ENCODE results near the gene CFAP92. TPM values are rescaled to one million over a fixed set of nuclear protein-coding genes. Genes with fewer than 3 reads are reported as not detected.

Gene CFAP92
- total RNA-seq, 1 donor from 2014 or later: 0.52 TPM

DNA sequence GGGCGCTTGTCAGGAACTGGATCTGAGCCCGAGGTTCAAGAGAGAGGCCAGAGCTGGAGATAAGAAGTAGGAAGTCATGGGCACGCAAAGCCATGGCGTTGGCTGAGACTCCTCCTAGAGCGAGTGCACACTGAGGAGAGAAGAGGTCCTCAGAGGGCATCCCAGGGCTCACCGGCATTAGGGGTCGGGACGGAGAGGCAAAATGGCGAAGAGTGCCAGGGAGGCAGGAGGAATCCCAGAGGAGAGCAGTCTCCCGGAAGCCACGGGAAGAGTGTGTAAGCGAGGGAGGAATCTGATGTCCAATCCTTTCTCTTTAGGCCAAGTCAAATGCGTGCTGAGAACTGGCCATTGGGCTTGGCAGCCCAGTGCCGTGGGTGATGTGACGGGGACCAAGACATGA lies 31.2 kb upstream of the CFAP92 start:
- H3K9ac ChIP-seq (ENCODE audit: low read length): no peak overlapping the region
- FAIRE-seq (no peak), DNase-seq (ENCODE audit: low read depth) (no peak)
- Mint-ChIP-seq H3K27ac (ENCODE audit: unreplicated experiment) (no peak overlapping the region), H3K4me1 (ENCODE audit: low read depth, unreplicated experiment) (peaks cover 2% of the 10 kb centered on the region), H3K36me3 (ENCODE audit: low read depth, unreplicated experiment) (peaks cover 3% of the 10 kb centered on the region), H3K27me3 (ENCODE audit: low read depth, unreplicated experiment) (peaks cover 34% of the 10 kb centered on the region), H3K4me3 (ENCODE audit: unreplicated experiment) (no peak overlapping the region), H3K9me3 (ENCODE audit: unreplicated experiment) (peaks cover 4% of the 10 kb centered on the region)
- H3K27me3 ChIP-seq (ENCODE audit: insufficient read depth, low read length): peaks cover 13% of the 10 kb centered on the region
- H3K4me1 ChIP-seq (ENCODE audit: insufficient read depth, low read length): peaks cover 9% of the 10 kb centered on the region
- H3K4me3 ChIP-seq (ENCODE audit: insufficient read depth, low read depth, low read length): no peak overlapping the region
- H4K20me1 ChIP-seq (ENCODE audit: insufficient read depth, low read length): no peaks in the 10 kb centered on the region
- H2AFZ ChIP-seq (ENCODE audit: low read depth, low read length): no peak overlapping the region
- no peaks in the 10 kb centered on the region for H3K36me3 ChIP-seq (ENCODE audit: insufficient read depth, low read length)
- no peak overlapping the region for H3K4me2 ChIP-seq (ENCODE audit: low read length)
- H3K9me3 ChIP-seq (ENCODE audit: insufficient read depth, low read depth, low read length): no peaks in the 10 kb centered on the region
- TF ChIP-seq, protein P1, sequence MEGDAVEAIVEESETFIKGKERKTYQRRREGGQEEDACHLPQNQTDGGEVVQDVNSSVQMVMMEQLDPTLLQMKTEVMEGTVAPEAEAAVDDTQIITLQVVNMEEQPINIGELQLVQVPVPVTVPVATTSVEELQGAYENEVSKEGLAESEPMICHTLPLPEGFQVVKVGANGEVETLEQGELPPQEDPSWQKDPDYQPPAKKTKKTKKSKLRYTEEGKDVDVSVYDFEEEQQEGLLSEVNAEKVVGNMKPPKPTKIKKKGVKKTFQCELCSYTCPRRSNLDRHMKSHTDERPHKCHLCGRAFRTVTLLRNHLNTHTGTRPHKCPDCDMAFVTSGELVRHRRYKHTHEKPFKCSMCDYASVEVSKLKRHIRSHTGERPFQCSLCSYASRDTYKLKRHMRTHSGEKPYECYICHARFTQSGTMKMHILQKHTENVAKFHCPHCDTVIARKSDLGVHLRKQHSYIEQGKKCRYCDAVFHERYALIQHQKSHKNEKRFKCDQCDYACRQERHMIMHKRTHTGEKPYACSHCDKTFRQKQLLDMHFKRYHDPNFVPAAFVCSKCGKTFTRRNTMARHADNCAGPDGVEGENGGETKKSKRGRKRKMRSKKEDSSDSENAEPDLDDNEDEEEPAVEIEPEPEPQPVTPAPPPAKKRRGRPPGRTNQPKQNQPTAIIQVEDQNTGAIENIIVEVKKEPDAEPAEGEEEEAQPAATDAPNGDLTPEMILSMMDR (IDR thresholded peaks at IDR 0.05; ENCODE audit: insufficient read depth, low read depth, low read length): no peak
- TF ChIP-seq EZH2 (IDR thresholded peaks at IDR 0.05; ENCODE audit: insufficient read depth, low read length): no peak
- H3K27ac ChIP-seq (ENCODE audit: low read depth, low read length): no peak overlapping the region
- H3K79me2 ChIP-seq (ENCODE audit: insufficient read depth, low read length): no peaks in the 10 kb centered on the region

DNA sequence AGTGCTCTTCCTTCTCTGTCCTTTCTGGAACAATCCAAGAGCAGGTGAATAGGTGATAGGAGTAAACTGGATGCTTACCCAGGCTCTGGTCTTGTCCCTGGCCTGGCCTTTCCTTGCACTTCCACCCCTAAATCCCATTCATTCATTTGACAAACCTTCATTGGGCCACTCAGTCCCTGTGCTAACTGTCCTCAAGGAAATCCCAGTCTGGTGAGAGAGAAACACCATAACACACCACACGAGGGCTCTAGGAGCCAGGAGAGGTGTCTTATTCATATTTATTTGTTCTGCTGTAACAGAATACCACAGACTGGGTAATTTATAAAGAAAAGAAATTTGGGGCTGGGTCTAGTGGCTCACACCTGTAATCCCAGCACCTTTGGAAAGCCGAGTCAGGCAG lies 30.0 kb upstream of the CFAP92 start:
- no peak overlapping the region for H3K4me3 ChIP-seq (ENCODE audit: insufficient read depth, low read depth, low read length)
- H3K9ac ChIP-seq (ENCODE audit: low read length): no peak overlapping the region
- FAIRE-seq (no peak), DNase-seq (ENCODE audit: low read depth) (no peak)
- no peaks in the 10 kb centered on the region for H3K79me2 ChIP-seq (ENCODE audit: insufficient read depth, low read length)
- Mint-ChIP-seq H3K4me1 (ENCODE audit: low read depth, unreplicated experiment) (peaks cover 2% of the 10 kb centered on the region), H3K27ac (ENCODE audit: unreplicated experiment) (no peak overlapping the region), H3K36me3 (ENCODE audit: low read depth, unreplicated experiment) (peaks cover 3% of the 10 kb centered on the region), H3K4me3 (ENCODE audit: unreplicated experiment) (no peak overlapping the region), H3K9me3 (ENCODE audit: unreplicated experiment) (peaks cover 4% of the 10 kb centered on the region), H3K27me3 (ENCODE audit: low read depth, unreplicated experiment) (peaks cover 29% of the 10 kb centered on the region)
- H3K4me2 ChIP-seq (ENCODE audit: low read length): no peak overlapping the region
- no peak overlapping the region for H3K27ac ChIP-seq (ENCODE audit: low read depth, low read length)
- H3K9me3 ChIP-seq (ENCODE audit: insufficient read depth, low read depth, low read length): no peaks in the 10 kb centered on the region
- H3K27me3 ChIP-seq (ENCODE audit: insufficient read depth, low read length): peaks cover 15% of the 10 kb centered on the region
- peaks cover 9% of the 10 kb centered on the region for H3K4me1 ChIP-seq (ENCODE audit: insufficient read depth, low read length)
- no peak overlapping the region for H2AFZ ChIP-seq (ENCODE audit: low read depth, low read length)
- TF ChIP-seq, protein P1 (IDR thresholded peaks at IDR 0.05; ENCODE audit: insufficient read depth, low read depth, low read length): no peak
- no peak for TF ChIP-seq EZH2 (IDR thresholded peaks at IDR 0.05; ENCODE audit: insufficient read depth, low read length)
- H3K36me3 ChIP-seq (ENCODE audit: insufficient read depth, low read length): no peaks in the 10 kb centered on the region
- H4K20me1 ChIP-seq (ENCODE audit: insufficient read depth, low read length): no peaks in the 10 kb centered on the region

DNA sequence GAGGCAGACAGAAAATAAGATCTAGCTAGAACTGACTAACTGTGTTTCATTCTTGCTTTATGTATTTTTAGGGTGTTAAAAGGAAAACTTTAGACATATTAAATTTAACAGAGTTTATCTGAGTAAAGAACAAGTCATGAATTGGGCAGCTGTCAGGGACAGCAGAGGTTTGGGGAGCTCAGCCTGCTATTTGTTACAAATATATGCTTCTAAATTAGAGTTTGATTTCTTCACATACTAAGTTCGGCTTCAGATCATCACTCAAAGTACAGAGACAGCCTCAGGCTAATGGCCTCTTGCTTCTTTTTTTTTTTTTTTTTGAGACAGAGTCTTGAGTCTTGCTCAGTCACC lies 29.1 kb upstream of the CFAP92 start:
- no peak for FAIRE-seq

More for the DNA sequence above, 29.1 kb upstream of the CFAP92 start:
- Histone ChIP-seq H3K4me1 (ENCODE audit: insufficient read depth, low read length) (peaks cover 9% of the 10 kb centered on the region), H3K27me3 (ENCODE audit: insufficient read depth, low read length) (peaks cover 15% of the 10 kb centered on the region), H3K79me2 (ENCODE audit: insufficient read depth, low read length) (no peaks in the 10 kb centered on the region), H4K20me1 (ENCODE audit: insufficient read depth, low read length) (no peaks in the 10 kb centered on the region), H3K9me3 (ENCODE audit: insufficient read depth, low read depth, low read length) (no peaks in the 10 kb centered on the region), H3K4me3 (ENCODE audit: insufficient read depth, low read depth, low read length) (no peak overlapping the region), H3K36me3 (ENCODE audit: insufficient read depth, low read length) (no peaks in the 10 kb centered on the region), H2AFZ (ENCODE audit: low read depth, low read length) (no peak overlapping the region), H3K4me2 (ENCODE audit: low read length) (no peak overlapping the region), H3K9ac (ENCODE audit: low read length) (no peak overlapping the region), H3K27ac (ENCODE audit: low read depth, low read length) (no peak overlapping the region)
- no peak for DNase-seq (ENCODE audit: low read depth)
- peaks cover 2% of the 10 kb centered on the region for H3K4me1 Mint-ChIP-seq (ENCODE audit: low read depth, unreplicated experiment)
- no peak for TF ChIP-seq EZH2 (IDR thresholded peaks at IDR 0.05; ENCODE audit: insufficient read depth, low read length)
- TF ChIP-seq, protein P1 (IDR thresholded peaks at IDR 0.05; ENCODE audit: insufficient read depth, low read depth, low read length): no peak
- peaks cover 3% of the 10 kb centered on the region for H3K36me3 Mint-ChIP-seq (ENCODE audit: low read depth, unreplicated experiment)
- no peak overlapping the region for H3K27ac Mint-ChIP-seq (ENCODE audit: unreplicated experiment)
- no peak overlapping the region for H3K4me3 Mint-ChIP-seq (ENCODE audit: unreplicated experiment)
- peaks cover 5% of the 10 kb centered on the region for H3K9me3 Mint-ChIP-seq (ENCODE audit: unreplicated experiment)
- H3K27me3 Mint-ChIP-seq (ENCODE audit: low read depth, unreplicated experiment): peaks cover 28% of the 10 kb centered on the region
